CD14-positive monocyte (primary cell): ENCODE measurements around the gene GSTT2. TPM values are rescaled to one million over a fixed set of nuclear protein-coding genes. Genes with fewer than 3 reads are reported as not detected.
"Not testable (repeated sequence)": the region's sequence is repeated elsewhere in the genome, so short reads cannot be mapped to it uniquely, and the experiment has no call there.

Experiments used
- DNase-seq, 3 donors: peaks; one replicate each; pipeline ENCODE4 v3.0.0-alpha.2; 2011 to 2022
- H2AFZ ChIP-seq: 2 replicates; pipeline ENCODE4 v1.6.0; 2012; ENCODE audit warnings: mild to moderate bottlenecking, low read depth, low read length, inconsistent platforms; ENCODE audit not compliant: insufficient read depth, poor library complexity, severe bottlenecking
- H3K27ac ChIP-seq, 2 donors: 1 replicate in 1 of 2; 2 replicates in 1 of 2; pipeline ENCODE4 v1.5.1; 2012 to 2013; ENCODE audit warnings: low read length in 2 of 2, control low read depth in 1 of 2, inconsistent platforms in 1 of 2, low read depth in 1 of 2, mild to moderate bottlenecking in 1 of 2
- H3K27me3 ChIP-seq, 2 donors: one replicate each; pipeline versions ENCODE4 v1.6.0 to v1.6.1; 2011 to 2013; ENCODE audit warnings: low read length in 2 of 2; ENCODE audit not compliant: control insufficient read depth in 2 of 2, insufficient read depth in 2 of 2
- H3K36me3 ChIP-seq, 2 donors: replicated peaks in 1 of 2; 1 replicate in 1 of 2; 2 replicates in 1 of 2; pipeline versions ENCODE4 v1.5.1 to v1.6.1; 2012 to 2013; ENCODE audit warnings: low read length in 2 of 2, control low read depth in 1 of 2, inconsistent platforms in 1 of 2, mild to moderate bottlenecking in 1 of 2; ENCODE audit not compliant: insufficient read depth in 2 of 2, control insufficient read depth in 1 of 2
- H3K4me1 ChIP-seq, 2 donors: 1 replicate in 1 of 2; 2 replicates in 1 of 2; pipeline versions ENCODE4 v1.5.1 to v1.6.1; 2012 to 2013; ENCODE audit warnings: low read length in 2 of 2, control low read depth in 1 of 2, inconsistent platforms in 1 of 2, mild to moderate bottlenecking in 1 of 2, moderate library complexity in 1 of 2; ENCODE audit not compliant: insufficient read depth in 2 of 2, control insufficient read depth in 1 of 2
- H3K4me2 ChIP-seq: replicated peaks from 2 replicates; pipeline ENCODE3; 2012; ENCODE audit warnings: low read length, moderate library complexity, mild to moderate bottlenecking; ENCODE audit not compliant: poor library complexity, severe bottlenecking; ENCODE audit errors: extremely low read depth
- H3K4me3 ChIP-seq, 3 experiments: fragments of 200-600 bp in 1 of 3; sonication (generic) in 1 of 3; replicated peaks in 1 of 3; 1 replicate in 2 of 3; 2 replicates in 1 of 3; pipeline ENCODE4 v1.5.1; 2011 to 2013; ENCODE audit warnings: low read length in 3 of 3, mild to moderate bottlenecking in 3 of 3, control low read depth in 2 of 3, low read depth in 2 of 3, inconsistent platforms in 1 of 3, moderate library complexity in 1 of 3
- H3K79me2 ChIP-seq: 2 replicates; pipeline ENCODE4 v1.6.0; 2012; ENCODE audit warnings: mild to moderate bottlenecking, control low read depth, inconsistent platforms, low read length, moderate library complexity; ENCODE audit not compliant: insufficient read depth
- H3K9ac ChIP-seq: 2 replicates; pipeline ENCODE4 v1.6.0; 2017; ENCODE audit warnings: low read length, mild to moderate bottlenecking; ENCODE audit not compliant: insufficient read depth, poor library complexity, severe bottlenecking
- H3K9me3 ChIP-seq, 2 donors: replicated peaks in 1 of 2; 1 replicate in 1 of 2; 2 replicates in 1 of 2; pipeline versions ENCODE4 v1.5.1 to v1.6.1; 2012 to 2013; ENCODE audit warnings: low read length in 2 of 2, control low read depth in 1 of 2; ENCODE audit not compliant: control insufficient read depth in 1 of 2, insufficient read depth in 1 of 2
- H4K20me1 ChIP-seq: 2 replicates; pipeline ENCODE4 v1.6.0; 2012; ENCODE audit warnings: mild to moderate bottlenecking, low read length, control low read depth, moderate library complexity; ENCODE audit not compliant: insufficient read depth
- H3K27ac Mint-ChIP-seq, 7 donors: one replicate each; pipeline ENCODE4 v1.8.0; 2020; ENCODE audit warnings: mild to moderate bottlenecking in 7 of 7, mixed read lengths in 7 of 7, moderate library complexity in 6 of 7, inconsistent platforms in 2 of 7
- H3K27me3 Mint-ChIP-seq, 3 donors: one replicate each; pipeline ENCODE4 v1.8.0; 2021 to 2022; ENCODE audit warnings: low read depth in 3 of 3, mild to moderate bottlenecking in 3 of 3, mixed read lengths in 3 of 3, moderate library complexity in 3 of 3, inconsistent platforms in 1 of 3
- H3K36me3 Mint-ChIP-seq, 2 donors: one replicate each; pipeline ENCODE4 v1.8.0; 2020; ENCODE audit warnings: mixed read lengths in 2 of 2, inconsistent platforms in 1 of 2, mild to moderate bottlenecking in 1 of 2
- H3K4me1 Mint-ChIP-seq: one replicate; pipeline ENCODE4 v1.8.0; 2020; ENCODE audit warnings: mild to moderate bottlenecking, mixed read lengths
- H3K4me3 Mint-ChIP-seq, 2 donors: one replicate each; pipeline ENCODE4 v1.8.0; 2020; ENCODE audit warnings: mild to moderate bottlenecking in 2 of 2, mixed read lengths in 2 of 2, moderate library complexity in 1 of 2
- H3K9me3 Mint-ChIP-seq, 7 donors: one replicate each; pipeline ENCODE4 v1.8.0; 2020 to 2022; ENCODE audit warnings: mixed read lengths in 7 of 7, mild to moderate bottlenecking in 6 of 7, moderate library complexity in 6 of 7, inconsistent platforms in 2 of 7
- WGBS: methylation state at CpG from one replicate; pipeline ENCODE4 v1.1.5; 2013; ENCODE audit warnings: missing lambda C conversion rate; ENCODE audit not compliant: insufficient coverage; 5-methylcytosine and 5-hydroxymethylcytosine counted together
- intact Hi-C, 2 donors: fragments of 100-400 bp; cut with micrococcal nuclease; formaldehyde crosslinking; loops; one replicate each; pipeline versions ENCODE4 v1.15.0 to v1.15.1; 2023
- polyA plus RNA-seq, 3 donors: library from polyadenylated mRNA; depleted of rRNA in 1 of 3; unstranded in 2 of 3; stranded (reverse) in 1 of 3; fragments of 300-500 nt in 2 of 3; fragments of >200 nt in 1 of 3; fragmentation: Illumina TruSeq in 2 of 3; gene quantifications; 1 replicate in 2 of 3; 2 replicates in 1 of 3; pipeline ENCODE4 v1.2.3, GENCODE V29; 2012 to 2021

The GSTT2 gene
- polyA plus RNA-seq, 3 donors = 0.15 TPM; not detected in 2

DNA sequence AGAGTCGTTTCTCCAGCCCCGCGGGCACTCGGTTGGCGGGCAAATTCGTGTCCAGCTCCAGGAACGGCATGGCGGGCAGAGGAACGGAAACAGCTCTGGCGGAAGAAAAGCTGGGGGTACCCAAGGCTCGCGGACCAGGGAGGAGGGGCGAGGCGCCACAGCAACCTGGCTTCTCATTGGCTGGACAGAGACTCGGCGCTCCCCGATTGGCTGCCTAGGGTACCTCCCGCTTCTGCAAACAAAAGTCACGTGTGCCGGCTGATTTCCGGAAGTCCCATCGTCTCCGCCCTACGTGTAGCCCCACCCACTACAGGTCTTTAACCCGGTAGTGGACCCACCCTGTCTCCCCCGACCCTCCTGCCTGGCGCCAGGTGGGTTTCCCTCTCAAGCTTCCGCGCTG lies 5.6 kb upstream of the GSTT2 start, which contains the start of gene DDT:
TSS of gene DDT (minus strand) at position 97 of the 400 bp plus-strand sequence. CDS start at position 70, 27 bp downstream.
- H3K27ac ChIP-seq, H3K9ac ChIP-seq, H3K4me2 ChIP-seq, H3K27ac Mint-ChIP-seq, DNase-seq, H3K27me3 Mint-ChIP-seq, H3K9me3 ChIP-seq, H3K4me1 Mint-ChIP-seq, H2AFZ ChIP-seq, H3K27me3 ChIP-seq, H3K4me1 ChIP-seq, H3K4me3 ChIP-seq, H3K4me3 Mint-ChIP-seq, H3K9me3 Mint-ChIP-seq: not testable (repeated sequence)
- intact Hi-C loops = loop anchor here in 1 of 2 donors (5.0 kb wide), 2 partner anchors 47 to 62 kb away; no protein-coding TSS in a partner anchor
- peaks cover 26% of the 10 kb centered on the region for H4K20me1 ChIP-seq
- WGBS = no CpG with 5 or more reads among the region's 29 CpGs
- peaks cover 25 to 27% of the 10 kb centered on the region in 2 donors for H3K36me3 ChIP-seq
- peaks cover 24 to 26% of the 10 kb centered on the region in 2 donors for H3K36me3 Mint-ChIP-seq
- peaks cover 15% of the 10 kb centered on the region for H3K79me2 ChIP-seq

DNA sequence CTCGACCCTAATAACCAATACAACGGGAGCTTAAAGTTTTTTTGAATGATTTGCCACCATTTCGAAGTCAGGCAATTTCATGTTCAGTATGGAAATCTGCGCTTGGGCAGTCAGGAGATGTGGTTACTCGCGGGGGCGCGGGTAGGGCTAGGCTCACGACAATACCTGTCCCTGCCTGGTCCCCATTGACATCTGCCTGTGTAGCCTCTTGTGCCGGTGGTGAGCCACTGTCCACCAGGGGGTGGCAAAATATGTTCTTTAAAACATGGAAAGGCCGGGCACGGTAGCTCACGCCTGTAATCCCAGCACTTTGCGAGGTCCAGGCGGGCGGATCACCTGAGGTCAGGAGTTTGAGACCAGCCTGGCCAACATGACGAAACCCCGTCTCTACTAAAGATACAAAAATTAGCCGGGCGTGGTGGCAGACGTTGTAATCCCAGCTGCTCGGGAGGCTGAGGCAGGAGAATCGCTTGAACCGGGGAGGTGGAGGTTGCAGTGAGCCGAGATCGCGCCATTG lies 5.0 kb upstream of the GSTT2 start:
- intact Hi-C loops = loop anchor here in 1 of 2 donors (5.0 kb wide), 2 partner anchors 48 to 63 kb away; no protein-coding TSS in a partner anchor
- DNase-seq, H3K4me1 ChIP-seq, H2AFZ ChIP-seq, H3K4me2 ChIP-seq, H3K9ac ChIP-seq, H3K27me3 Mint-ChIP-seq, H3K9me3 Mint-ChIP-seq, H3K9me3 ChIP-seq, H3K4me1 Mint-ChIP-seq, H3K4me3 ChIP-seq, H3K27ac Mint-ChIP-seq, H3K27ac ChIP-seq, H3K27me3 ChIP-seq, H3K4me3 Mint-ChIP-seq: not testable (repeated sequence)
- peaks cover 14% of the 10 kb centered on the region for H3K79me2 ChIP-seq
- WGBS = no CpG with 5 or more reads among the region's 27 CpGs
- peaks cover 20 to 21% of the 10 kb centered on the region in 2 donors for H3K36me3 ChIP-seq
- H4K20me1 ChIP-seq = peaks cover 20% of the 10 kb centered on the region
- H3K36me3 Mint-ChIP-seq = peaks cover 20 to 22% of the 10 kb centered on the region in 2 donors

- H3K27me3 Mint-ChIP-seq, H3K9me3 Mint-ChIP-seq, H3K27ac Mint-ChIP-seq, H3K27ac ChIP-seq, H3K4me2 ChIP-seq, H3K4me3 ChIP-seq, H3K27me3 ChIP-seq, H3K4me1 ChIP-seq, H3K9ac ChIP-seq, H4K20me1 ChIP-seq, H3K36me3 ChIP-seq, H3K9me3 ChIP-seq, H3K4me1 Mint-ChIP-seq, H3K36me3 Mint-ChIP-seq, H2AFZ ChIP-seq, H3K4me3 Mint-ChIP-seq, H3K79me2 ChIP-seq, DNase-seq, intact Hi-C loops: not testable (repeated sequence)
- no CpG with 5 or more reads among the region's 12 CpGs for WGBS
Observed at GRCh38 chr22:23977304-23977703, 2.6 kb upstream of the GSTT2 start.

DNA sequence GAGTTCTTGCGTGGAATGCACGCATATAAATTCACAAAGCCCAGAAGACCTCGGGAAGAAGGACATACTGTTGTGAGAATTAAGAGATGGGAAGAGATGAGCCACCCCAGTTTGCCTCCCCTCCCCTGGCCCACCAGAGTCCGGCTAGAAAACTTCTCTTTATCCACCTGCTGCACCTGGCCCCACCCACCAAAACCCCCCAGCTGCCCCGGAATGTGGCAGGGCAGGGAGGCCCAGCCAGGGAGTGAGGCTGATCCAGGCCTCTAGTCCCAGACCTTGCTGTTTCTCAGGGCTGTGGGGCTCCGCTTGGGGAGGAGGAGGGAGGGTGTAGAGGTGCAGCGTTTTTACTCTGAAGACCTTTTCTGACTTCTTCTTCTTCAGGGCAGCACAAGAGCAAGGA lies 633 bp downstream of the GSTT2 start:
- H2AFZ ChIP-seq, H3K27ac Mint-ChIP-seq, H3K9me3 ChIP-seq, H3K9me3 Mint-ChIP-seq, H3K27ac ChIP-seq, H4K20me1 ChIP-seq, H3K79me2 ChIP-seq, H3K4me2 ChIP-seq, H3K9ac ChIP-seq, H3K36me3 Mint-ChIP-seq, H3K27me3 Mint-ChIP-seq, H3K4me1 Mint-ChIP-seq, H3K36me3 ChIP-seq, H3K27me3 ChIP-seq, DNase-seq, H3K4me3 ChIP-seq, H3K4me1 ChIP-seq, H3K4me3 Mint-ChIP-seq: not testable (repeated sequence)
- intact Hi-C loops = loop anchor here in 1 of 2 donors (10.0 kb wide), 1 partner anchor 194 kb away; no protein-coding TSS in a partner anchor
- no CpG with 5 or more reads among the region's 7 CpGs for WGBS
